K562 (cell line): Measurements from ENCODE around the gene ADAMTS10. TPM values are rescaled to one million over a fixed set of nuclear protein-coding genes. Genes with fewer than 3 reads are reported as not detected.

Source experiments
- ATAC-seq: fragments of 200-7000 bp; cut with Tn5 transposase; 3 replicates; pipeline ENCODE4 v1.9.1; 2020; ENCODE audit warnings: moderate library complexity
- BruUV-seq: library from RNA; stranded (reverse); fragments of 400-500 nt; replicated peaks from 2 replicates; lab custom pipeline; 2021; lab: Mats Ljungman, UMichigan
- CTCF ChIA-PET: fragments of 300-600 bp; formaldehyde crosslinking; extraction: SDS; loops from one replicate; lab custom pipeline; 2021; ENCODE audit warnings: low intra/inter-chr PET ratio; lab: Yijun Ruan, JAX
- POLR2A ChIA-PET: fragments of 300-600, 350-650 bp; sonication (Branson Sonifier 250); formaldehyde crosslinking; extraction: SDS; loops from one replicate; lab custom pipeline; 2021; ENCODE audit warnings: antibody characterized with exemption, inconsistent platforms; lab: Yijun Ruan, JAX
- DNase-seq, 4 experiments: peaks; one replicate each; pipeline versions ENCODE4 v3.0.0 to v3.0.0-alpha.2; 2011 to 2018; ENCODE audit warnings: low spot score in 3 of 4, mixed read lengths in 3 of 4; ENCODE audit errors: extremely low read depth in 1 of 4
- FAIRE-seq: peaks from 2 replicates; lab custom pipeline; 2011; peaks lifted over from hg19 to GRCh38; lab: Jason Lieb, UNC
- H2AFZ ChIP-seq: 2 replicates; pipeline ENCODE4 v1.6.0; 2011; ENCODE audit warnings: low read depth, low read length, control low read depth, inconsistent platforms
- H3K27ac ChIP-seq: fragments of 200-600 bp; 3 replicates; pipeline ENCODE4 v1.8.0; 2011; ENCODE audit warnings: low read depth, mild to moderate bottlenecking, control low read depth, inconsistent platforms, low read length, moderate library complexity, mixed read lengths; ENCODE audit errors: extremely low read depth
- H3K27me3 ChIP-seq, 2 experiments: fragments of 300-600 bp in 1 of 2; 2 replicates in 1 of 2; 3 replicates in 1 of 2; pipeline versions ENCODE4 v1.6.0 to v1.8.0; 2011; ENCODE audit warnings: inconsistent platforms in 2 of 2, low read length in 2 of 2, mild to moderate bottlenecking in 1 of 2, mixed read lengths in 1 of 2, moderate library complexity in 1 of 2; ENCODE audit not compliant: control insufficient read depth in 2 of 2, insufficient read depth in 2 of 2
- H3K36me3 ChIP-seq: fragments of 300-600 bp; 3 replicates; pipeline ENCODE4 v1.8.0; 2011; ENCODE audit warnings: mild to moderate bottlenecking, low read length, inconsistent platforms; ENCODE audit not compliant: control insufficient read depth, insufficient read depth
- H3K4me1 ChIP-seq, 2 experiments: fragments of 200-600 bp in 1 of 2; replicated peaks in 1 of 2; 2 replicates in 1 of 2; 3 replicates in 1 of 2; pipeline versions ENCODE4 v1.5.1 to v1.8.0; 2011; ENCODE audit warnings: inconsistent platforms in 2 of 2, low read length in 2 of 2, mild to moderate bottlenecking in 1 of 2, mixed read lengths in 1 of 2, moderate library complexity in 1 of 2; ENCODE audit not compliant: control insufficient read depth in 2 of 2, insufficient read depth in 2 of 2
- H3K4me2 ChIP-seq: 2 replicates; pipeline ENCODE4 v1.6.1; 2011; ENCODE audit warnings: low read length, control low read depth, inconsistent platforms, mixed read lengths; ENCODE audit not compliant: insufficient read depth
- H3K4me3 ChIP-seq: fragments of 200-600 bp; sonication (generic), shearing (Covaris generic); 2 replicates; pipeline ENCODE4 v1.5.1; 2016; ENCODE audit warnings: control low read depth, inconsistent platforms
- H3K79me2 ChIP-seq: fragments of 200-600 bp; 3 replicates; pipeline ENCODE4 v1.8.0; 2011; ENCODE audit warnings: low read length, inconsistent platforms; ENCODE audit not compliant: control insufficient read depth, insufficient read depth
- H3K9ac ChIP-seq, 2 experiments: 2 replicates each; pipeline versions ENCODE4 v1.6.0 to v1.6.1; 2011; ENCODE audit warnings: low read depth in 2 of 2, low read length in 2 of 2, control low read depth in 1 of 2, inconsistent platforms in 1 of 2, mild to moderate bottlenecking in 1 of 2, mixed read lengths in 1 of 2; ENCODE audit not compliant: insufficient read depth in 1 of 2
- H3K9me1 ChIP-seq: one replicate; pipeline ENCODE4 v1.6.0; 2011; ENCODE audit warnings: inconsistent platforms, mild to moderate bottlenecking, low read length, moderate library complexity; ENCODE audit not compliant: control insufficient read depth, insufficient read depth
- H3K9me3 ChIP-seq: replicated peaks from 2 replicates; pipeline ENCODE4 v1.5.1; 2011; ENCODE audit warnings: low read depth, low read length, inconsistent platforms; ENCODE audit not compliant: control insufficient read depth, insufficient read depth
- H4K20me1 ChIP-seq: replicated peaks from 2 replicates; pipeline ENCODE4 v1.6.1; 2011; ENCODE audit warnings: low read length, inconsistent platforms, mixed read lengths; ENCODE audit not compliant: control insufficient read depth, insufficient read depth
- BDP1 ChIP-seq: IDR thresholded peaks from 3 replicates; pipeline ENCODE4 v1.6.1; 2011; ENCODE audit not compliant: insufficient read length, insufficient read depth
- GABPA ChIP-seq: fragments of 200-800 bp; sonication (Bioruptor generic); conservative IDR thresholded peaks from 2 replicates; pipeline ENCODE4 v1.6.1; 2016; ENCODE audit warnings: low read depth, missing genetic modification characterization, missing compliant biosample characterization
- GATAD2B ChIP-seq: fragments of 450-650 bp; IDR thresholded peaks from 2 replicates; pipeline ENCODE4 v1.6.1; 2017; ENCODE audit warnings: mild to moderate bottlenecking, borderline replicate concordance
- HOMEZ ChIP-seq: fragments of 250-450 bp; sonication (Bioruptor Pico); IDR thresholded peaks from 2 replicates; pipeline ENCODE4 v1.4.0; 2020; ENCODE audit warnings: mild to moderate bottlenecking, moderate library complexity
- JUND ChIP-seq, 2 experiments: IDR thresholded peaks; 2 replicates in 1 of 2; 3 replicates in 1 of 2; pipeline ENCODE4 v1.6.1; 2011; ENCODE audit warnings: borderline replicate concordance in 2 of 2, low read depth in 2 of 2, low read length in 2 of 2, improper control_type of control experiment in 1 of 2, missing biosample characterization in 1 of 2, missing genetic modification characterization in 1 of 2, missing genetic modification reagents in 1 of 2
- KAT2B ChIP-seq: IDR thresholded peaks from one replicate; pipeline ENCODE4 v1.6.1; 2012; ENCODE audit warnings: low read depth, mild to moderate bottlenecking, control low read depth, inconsistent platforms, low read length, moderate library complexity
- MAFF ChIP-seq: IDR thresholded peaks from 2 replicates; pipeline ENCODE4 v1.6.1; 2012; ENCODE audit warnings: low read length, improper control_type of control experiment
- MAFG ChIP-seq: fragments of 450-650 bp; conservative IDR thresholded peaks from 2 replicates; pipeline ENCODE4 v1.6.1; 2016; ENCODE audit warnings: missing genetic modification characterization, missing compliant biosample characterization
- MAFK ChIP-seq: IDR thresholded peaks from 2 replicates; pipeline ENCODE4 v1.6.1; 2011; ENCODE audit warnings: low read length, improper control_type of control experiment
- NEUROD1 ChIP-seq: fragments of 150-350 bp; IDR thresholded peaks from 2 replicates; pipeline ENCODE4 v1.6.1; 2014; ENCODE audit warnings: borderline replicate concordance, low read length, low read depth; ENCODE audit not compliant: partially characterized antibody
- NFE2 ChIP-seq: IDR thresholded peaks from 2 replicates; pipeline ENCODE4 v1.6.1; 2014; ENCODE audit warnings: antibody characterized with exemption, low read depth
- SPI1 ChIP-seq: IDR thresholded peaks from 2 replicates; pipeline ENCODE4 v1.6.1; 2011; ENCODE audit warnings: low read depth, low read length, control low read depth, borderline replicate concordance
- SREBF2 ChIP-seq: sonication (generic); formaldehyde crosslinking; IDR thresholded peaks from 2 replicates; pipeline ENCODE4 v1.4.0; 2020; ENCODE audit warnings: mild to moderate bottlenecking, missing genetic modification reagents
- SRF ChIP-seq, 2 experiments: fragments of 250-450, 450-650 bp in 1 of 2; sonication (Bioruptor Pico) in 1 of 2; sonication (generic) in 1 of 2; formaldehyde crosslinking; IDR thresholded peaks; 2 replicates each; pipeline versions ENCODE4 v1.5.0 to v1.5.1; 2020 to 2022; ENCODE audit warnings: mild to moderate bottlenecking in 1 of 2, missing genetic modification reagents in 1 of 2
- TBP ChIP-seq: optimal IDR thresholded peaks from 2 replicates; pipeline ENCODE3; 2011; ENCODE audit warnings: low read depth, low read length, improper control_type of control experiment
- VEZF1 ChIP-seq: fragments of 200-800 bp; sonication (Bioruptor generic); IDR thresholded peaks from 2 replicates; pipeline ENCODE4 v1.6.1; 2017; ENCODE audit warnings: missing genetic modification characterization, missing compliant biosample characterization
- ZNF133 ChIP-seq: fragments of 250-450 bp; sonication (Bioruptor Pico); IDR thresholded peaks from 2 replicates; pipeline ENCODE4 v1.4.0; 2020; ENCODE audit warnings: mild to moderate bottlenecking
- ZNF57 ChIP-seq: fragments of 450-650 bp; formaldehyde crosslinking; IDR thresholded peaks from 2 replicates; pipeline ENCODE4 v1.4.0; 2020; ENCODE audit warnings: mild to moderate bottlenecking, moderate library complexity
- ZNF764 ChIP-seq: fragments of 250-450 bp; sonication (Bioruptor Pico); IDR thresholded peaks from 2 replicates; pipeline ENCODE4 v1.4.0; 2020; ENCODE audit warnings: low read depth, mild to moderate bottlenecking, moderate library complexity
- WGBS: fragments of 100-300 bp; shearing (Covaris generic); methylation state at CpG from one replicate; pipeline ENCODE4 v1.1.6; 2016; ENCODE audit warnings: low coverage, mixed read lengths; ENCODE audit not compliant: insufficient coverage; ENCODE audit errors: missing lambda C conversion rate; 5-methylcytosine and 5-hydroxymethylcytosine counted together
- in situ Hi-C: fragments of 300-500 bp; cut with MboI; formaldehyde crosslinking; loops from 4 replicates; pipeline ENCODE4 v1.15.0; 2018; ENCODE audit warnings: inconsistent platforms, mixed read lengths
- intact Hi-C: fragments of 100-400 bp; cut with micrococcal nuclease; formaldehyde crosslinking; loops from 2 replicates; pipeline ENCODE4 v1.14.2; 2022
- polyA plus RNA-seq, 8 experiments: library from polyadenylated mRNA; depleted of rRNA in 4 of 8; stranded (reverse) in 5 of 8; unstranded in 3 of 8; fragments of >200 nt; fragmentation: Nextera tagmentation in 2 of 8; fragmentation: Illumina TruSeq in 1 of 8; extraction: Ambion mirVana in 2 of 8; extraction: Trizol in 1 of 8; gene quantifications; 2 replicates each; pipeline versions ENCODE4 v1.2.1 to v1.2.3, GENCODE V29; 2011 to 2014; ENCODE audit warnings: inconsistent platforms in 1 of 8, missing spikeins in 1 of 8
- total RNA-seq, 7 experiments: library from RNA; depleted of rRNA in 6 of 7; stranded (reverse); fragments of >200 nt in 6 of 7; fragmentation: Illumina TruSeq in 2 of 7; extraction: Trizol in 2 of 7; gene quantifications; 2 replicates each; pipeline versions ENCODE4 v1.2.1 to v1.2.3, GENCODE V29; 2011 to 2021; ENCODE audit warnings: low replicate concordance in 1 of 7

ADAMTS10 gene
- total and polyA plus RNA-seq, 9 of the 15 experiments (the other 6 are each of a cell fraction or from before 2014, with no cell fraction given) = 0.33 to 1.8 (median 0.57) TPM; not detected in 4

- peak; percentile 63 for ATAC-seq
- peak overlapping the region; percentile 61 for H2AFZ ChIP-seq
- in situ Hi-C loops = no loop called here
- no peaks in the 10 kb centered on the region for H3K9me3 ChIP-seq
- peak; percentile 74 for FAIRE-seq
- peak in 2 of 4 experiments; percentile 50 to 61 for DNase-seq
- 2% methylated on average over 10 of the region's 10 CpGs for WGBS
- peak overlapping the region; percentile 20 for H3K4me2 ChIP-seq
- H3K9me1 ChIP-seq = no peaks in the 10 kb centered on the region
- peaks cover 21 to 40% of the 10 kb centered on the region in 2 experiments for H3K4me1 ChIP-seq
- peaks cover 0 to 17% of the 10 kb centered on the region in 2 experiments; a peak in 2 of 5 replicates for H3K27me3 ChIP-seq
- CTCF ChIA-PET = no interaction called here
- POLR2A ChIA-PET = interaction anchor here (0.9 to 1.5 kb wide), 3 partner anchors 9 to 62 kb away, joined by 3 to 5 read pairs (median 3); partner anchors contain the start of gene ZNF414
- H3K36me3 ChIP-seq = no peaks in the 10 kb centered on the region
- H4K20me1 ChIP-seq = no peaks in the 10 kb centered on the region
- no TSS peak for BruUV-seq
- H3K4me3 ChIP-seq = no peak overlapping the region
- H3K27ac ChIP-seq = no peak overlapping the region
- intact Hi-C loops = loop anchor here (5.0 to 10.0 kb wide), 2 partner anchors 161 to 223 kb away; partner anchors contain the start of gene MARCHF2
- no peaks in the 10 kb centered on the region for H3K79me2 ChIP-seq
- peak overlapping the region in 1 of 2 experiments; percentile 50; a peak in 1 of 4 replicates for H3K9ac ChIP-seq
- TF ChIP-seq ZNF133 (CRISPR knock-in tag) = no peak
- TF ChIP-seq VEZF1 = peak; percentile 68
- TF ChIP-seq SPI1 = no peak
- TF ChIP-seq SRF (CRISPR knock-in tag; IDR thresholded peaks at IDR 0.05) = peak in 1 of 2 experiments; percentile 65; a peak in 1 of 4 replicates
- peak; percentile 79; the same call in 1 of the 2 replicates for TF ChIP-seq MAFF
- TF ChIP-seq MAFG (tag) = peak; percentile 65
- no peak for TF ChIP-seq SREBF2 (CRISPR knock-in tag)
- no peak; the same call in 1 of the 2 replicates for TF ChIP-seq GATAD2B
- TF ChIP-seq HOMEZ (CRISPR knock-in tag) = no peak
- TF ChIP-seq JUND (IDR thresholded peaks at IDR 0.05; ENCODE audit: borderline replicate concordance, low read depth, low read length) = 0 out of 2 replicates have a peak, but pooled peaks have one; percentile 8
- no peak for TF ChIP-seq JUND (tag; IDR thresholded peaks at IDR 0.05; ENCODE audit: borderline replicate concordance, low read depth, low read length)
- TF ChIP-seq BDP1 = no peak
- TF ChIP-seq KAT2B = no peak
- TF ChIP-seq GABPA = peak; percentile 41; the same call in 1 of the 2 replicates
- TF ChIP-seq NFE2 = peak; percentile 74
- no peak for TF ChIP-seq ZNF764
- no peak for TF ChIP-seq ZNF57
- TF ChIP-seq NEUROD1 = no peak
- no peak for TF ChIP-seq TBP
- peak; percentile 81 for TF ChIP-seq MAFK
Observed at GRCh38 chr19:8575467-8575997, 35.0 kb downstream of the ADAMTS10 start.
